Measurements from ENCODE around the gene NOL6. TPM values are rescaled to one million over a fixed set of nuclear protein-coding genes. Genes with fewer than 3 reads are reported as not detected.
"Not testable (repeated sequence)": the region's sequence is repeated elsewhere in the genome, so short reads cannot be mapped to it uniquely, and the experiment has no call there.

Gene NOL6
- total and polyA plus RNA-seq, 10 donors, result 20.0 to 48.1 (median 26.5) TPM

DNA sequence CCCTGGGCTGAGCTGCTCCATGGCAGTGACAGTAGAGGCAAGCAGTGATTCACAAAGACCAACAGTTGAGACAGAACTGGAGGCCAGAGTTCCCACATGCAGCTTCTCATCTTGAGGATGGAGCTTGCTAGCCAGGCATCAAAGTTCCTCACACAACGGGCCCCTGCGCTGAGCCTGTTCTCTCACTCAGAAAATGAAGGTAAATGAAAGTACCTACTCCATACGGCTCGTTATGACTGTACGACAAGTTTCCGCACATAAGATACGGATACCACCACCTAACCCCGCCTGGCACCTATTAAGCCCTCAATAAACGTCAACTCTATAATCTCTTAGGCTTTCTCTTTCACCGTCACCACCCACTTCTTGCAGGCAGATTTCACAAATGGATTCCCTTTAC is 12.9 kb downstream of the NOL6 start:
- intact Hi-C loops (cut with DNase I; ENCODE audit: low total_unique reads), result loop anchor here (10.0 kb wide), 2 partner anchors 86 to 176 kb away; no protein-coding TSS in a partner anchor
- H3K4me1 ChIP-seq, result peaks cover 0 to 23% (median 6%) of the 10 kb centered on the region in 6 donors
- TF ChIP-seq POLR2A (IDR thresholded peaks at IDR 0.05) (no peak), CTCF (IDR thresholded peaks at IDR 0.05 in 8 of 11, conservative IDR thresholded peaks at IDR 0.05 in 3 of 11) (no peak), POLR2AphosphoS5 (IDR thresholded peaks at IDR 0.05) (no peak)
- H3K9me3 ChIP-seq, result no peaks in the 10 kb centered on the region
- H3K4me3 ChIP-seq, result no peak overlapping the region
- H3K36me3 ChIP-seq, result peaks cover 3 to 61% (median 51%) of the 10 kb centered on the region in 6 donors
- no peaks in the 10 kb centered on the region for H3K27me3 ChIP-seq (replicated peaks in 1 of 7)
- no peak for DNase-seq
- WGBS, 5 donors, result 84 to 95% (median 93%) methylated on average over 10 of the region's 10 CpGs
- no peak overlapping the region for H3K27ac ChIP-seq

DNA sequence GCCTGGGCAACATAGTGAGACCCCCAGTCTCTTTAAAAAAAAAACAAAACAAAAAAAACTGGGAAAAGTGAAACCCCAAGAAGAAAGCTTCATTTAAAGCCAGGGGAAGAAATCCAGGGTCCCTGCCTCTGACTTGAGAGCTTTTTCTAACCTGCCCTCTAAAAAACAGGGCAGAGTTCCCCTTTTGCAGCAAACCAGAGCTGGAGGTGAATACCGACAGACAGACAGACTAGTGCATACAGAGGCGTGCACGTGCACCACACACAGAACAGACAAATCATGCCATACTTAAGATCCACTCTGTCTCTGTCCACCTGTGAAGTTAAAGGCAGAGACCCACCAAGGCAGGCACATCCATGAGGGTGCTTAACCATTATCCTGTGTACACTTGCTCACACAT is 14.6 kb downstream of the NOL6 start:
- intact Hi-C loops (cut with DNase I; ENCODE audit: low total_unique reads), result no loop called here
- DNase-seq, result no peak
- WGBS, 5 donors, result 13 to 69% (median 48%) methylated on average over 3 of the region's 3 CpGs
- Histone ChIP-seq H3K4me3 (no peak overlapping the region), H3K27me3 (replicated peaks in 1 of 7) (no peaks in the 10 kb centered on the region), H3K36me3 (peaks cover 0 to 44% (median 34%) of the 10 kb centered on the region in 6 donors), H3K9me3 (no peaks in the 10 kb centered on the region), H3K4me1 (peaks cover 0 to 26% (median 6%) of the 10 kb centered on the region in 6 donors), H3K27ac (peak overlapping the region in 3 of 8 donors; percentile 12 to 47 (median 33))
- TF ChIP-seq CTCF (IDR thresholded peaks at IDR 0.05 in 8 of 11, conservative IDR thresholded peaks at IDR 0.05 in 3 of 11) (no peak), POLR2A (IDR thresholded peaks at IDR 0.05) (no peak), POLR2AphosphoS5 (IDR thresholded peaks at IDR 0.05) (no peak)

GRCh38 chr9:33458444-33458843 is 15.3 kb downstream of the NOL6 start:
- no peak for DNase-seq
- no peaks in the 10 kb centered on the region for H3K27me3 ChIP-seq (replicated peaks in 1 of 7)
- WGBS, 5 donors, result 43 to 74% (median 52%) methylated on average over 4 of the region's 4 CpGs
- H3K4me1 ChIP-seq, result peaks cover 0 to 33% (median 6%) of the 10 kb centered on the region in 6 donors
- H3K9me3 ChIP-seq, result no peaks in the 10 kb centered on the region
- H3K36me3 ChIP-seq, result peaks cover 0 to 37% (median 27%) of the 10 kb centered on the region in 6 donors
- intact Hi-C loops (cut with DNase I; ENCODE audit: low total_unique reads), result no loop called here
- H3K27ac ChIP-seq, result peak overlapping the region in 3 of 8 donors; percentile 12 to 47 (median 33)
- TF ChIP-seq POLR2A (IDR thresholded peaks at IDR 0.05) (no peak), POLR2AphosphoS5 (IDR thresholded peaks at IDR 0.05) (no peak), CTCF (IDR thresholded peaks at IDR 0.05 in 8 of 11, conservative IDR thresholded peaks at IDR 0.05 in 3 of 11) (no peak)
- no peak overlapping the region for H3K4me3 ChIP-seq

GRCh38 chr9:33455945-33456344 is 17.8 kb downstream of the NOL6 start:
- Histone ChIP-seq H3K4me3 (no peak overlapping the region), H3K27ac (peak overlapping the region in 2 of 8 donors; percentile 36 to 65), H3K27me3 (replicated peaks in 1 of 7) (no peaks in the 10 kb centered on the region), H3K9me3 (no peaks in the 10 kb centered on the region), H3K36me3 (peaks cover 0 to 12% (median 4%) of the 10 kb centered on the region in 6 donors), H3K4me1 (peaks cover 0 to 47% (median 14%) of the 10 kb centered on the region in 6 donors)
- TF ChIP-seq POLR2AphosphoS5 (IDR thresholded peaks at IDR 0.05), result no peak
- TF ChIP-seq CTCF (IDR thresholded peaks at IDR 0.05 in 8 of 11, conservative IDR thresholded peaks at IDR 0.05 in 3 of 11), result no peak
- TF ChIP-seq POLR2A (IDR thresholded peaks at IDR 0.05), result no peak
- WGBS, 5 donors, result 55 to 71% (median 68%) methylated on average over 7 of the region's 7 CpGs
- DNase-seq, result no peak
- intact Hi-C loops (cut with DNase I; ENCODE audit: low total_unique reads), result no loop called here

DNA sequence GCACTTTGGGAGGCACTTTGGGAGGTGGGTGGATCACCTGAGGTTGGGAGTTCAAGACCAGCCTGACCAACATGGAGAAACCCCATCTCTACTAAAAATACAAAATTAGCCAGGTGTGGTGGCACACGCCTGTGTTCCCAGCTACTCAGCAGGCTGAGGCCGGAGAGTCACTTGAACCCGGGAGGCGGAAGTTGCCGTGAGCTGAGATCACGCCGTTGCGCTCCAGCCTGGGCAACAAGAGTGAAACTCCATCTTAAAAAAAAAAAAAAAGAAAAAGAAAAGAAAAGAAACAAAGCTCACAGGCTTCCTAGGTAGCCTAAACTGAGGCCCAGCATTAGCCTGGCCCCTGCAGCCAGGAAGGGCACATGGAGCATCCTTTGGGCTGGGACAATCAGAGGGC is 18.3 kb downstream of the NOL6 start:
- H3K27me3 ChIP-seq (replicated peaks in 1 of 7); H3K4me3 ChIP-seq; intact Hi-C loops (cut with DNase I; ENCODE audit: low total_unique reads); H3K36me3 ChIP-seq; H3K9me3 ChIP-seq; DNase-seq: not testable (repeated sequence)
- H3K4me1 ChIP-seq, result peaks cover 0 to 47% (median 14%) of the 10 kb centered on the region in 6 donors
- WGBS, 5 donors, result 91 to 97% (median 94%) methylated on average over 8 of the region's 8 CpGs
- peak overlapping the region in 2 of 8 donors; percentile 36 to 65 for H3K27ac ChIP-seq

DNA sequence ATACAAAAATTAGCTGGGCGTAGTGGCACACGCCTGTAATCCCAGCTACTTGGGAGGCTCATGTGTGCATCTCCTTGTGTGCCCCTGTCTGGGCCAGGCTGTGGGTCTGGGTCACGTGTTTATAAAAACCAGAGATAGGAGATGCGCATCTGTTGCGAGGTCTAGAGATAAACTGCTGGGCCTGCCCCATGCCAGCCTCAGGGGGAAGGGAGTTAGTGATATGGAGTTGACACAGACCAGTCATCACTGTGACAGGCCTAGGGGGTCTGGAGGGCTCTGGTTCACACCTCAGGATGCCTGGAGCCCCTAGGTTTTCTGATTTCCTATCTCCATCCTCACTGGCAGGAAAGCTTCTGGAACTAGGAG is 19.1 kb downstream of the NOL6 start:
- H3K9me3 ChIP-seq; H3K4me3 ChIP-seq; H3K36me3 ChIP-seq; DNase-seq; H3K27me3 ChIP-seq (replicated peaks in 1 of 7); intact Hi-C loops (cut with DNase I; ENCODE audit: low total_unique reads): not testable (repeated sequence)
- WGBS, 5 donors, result 81 to 90% (median 88%) methylated on average over 5 of the region's 5 CpGs
- Histone ChIP-seq H3K4me1 (peaks cover 0 to 46% (median 14%) of the 10 kb centered on the region in 6 donors), H3K27ac (peak overlapping the region in 1 of 8 donors; percentile 42)
